Liver (tissue), 3 donors: Measurements from ENCODE around the gene MUCL3.

ENCODE experiments used
- EGR1 ChIP-seq, 2 donors: IDR thresholded peaks; 2 replicates each; pipeline ENCODE4 v1.6.1; 2016 to 2018; ENCODE audit warnings: antibody characterized with exemption in 2 of 2, low read depth in 2 of 2
- FOXA2 ChIP-seq: IDR thresholded peaks from 2 replicates; pipeline ENCODE4 v1.6.1; 2016; ENCODE audit warnings: antibody characterized with exemption
- JUND ChIP-seq, 2 donors: IDR thresholded peaks; 2 replicates each; pipeline ENCODE4 v1.6.1; 2016; ENCODE audit warnings: antibody characterized with exemption in 2 of 2
- TAF1 ChIP-seq: conservative IDR thresholded peaks from 2 replicates; pipeline ENCODE4 v1.6.1; 2016; ENCODE audit warnings: antibody characterized with exemption, mild to moderate bottlenecking
- TF ChIP-seq, protein P1 (sequence below): fragments of 150-350 bp; IDR thresholded peaks from 2 replicates; pipeline ENCODE4 v1.5.1; 2017; ENCODE audit warnings: improper control_type of control experiment, low read depth, low read length; ENCODE audit not compliant: missing input control
- TF ChIP-seq, protein P2 (sequence below): IDR thresholded peaks from 2 replicates; pipeline ENCODE4 v1.6.1; 2016; ENCODE audit warnings: antibody characterized with exemption
- TF ChIP-seq, protein P3 (sequence below): IDR thresholded peaks from 2 replicates; pipeline ENCODE4 v1.6.1; 2016; ENCODE audit warnings: antibody characterized with exemption
- TF ChIP-seq, protein P4 (sequence below): IDR thresholded peaks from 2 replicates; pipeline ENCODE4 v1.6.1; 2016; ENCODE audit warnings: antibody characterized with exemption
- donor health status: healthy.
- donor health status: healthy.

DNA sequence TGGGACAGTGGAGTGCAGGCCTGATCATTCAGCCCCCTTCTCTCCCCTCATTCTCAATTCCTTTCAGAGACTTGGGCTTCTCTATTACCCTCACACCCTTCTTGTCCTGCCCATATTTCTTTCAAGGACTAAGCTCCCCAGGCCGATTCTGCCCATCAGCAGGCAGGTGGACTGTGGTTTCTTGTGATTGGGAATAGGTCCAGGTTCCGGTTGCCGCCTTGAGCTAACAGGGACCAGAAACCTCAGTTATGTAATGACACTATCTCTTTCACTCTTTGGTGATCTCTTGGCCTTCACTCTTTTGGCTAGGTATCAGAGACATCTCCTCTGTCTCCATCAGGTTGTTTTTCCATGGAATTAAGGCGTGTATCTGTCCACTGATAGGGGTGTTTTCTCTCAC lies 6.5 kb downstream of the MUCL3 start:
- TF ChIP-seq, protein P1, sequence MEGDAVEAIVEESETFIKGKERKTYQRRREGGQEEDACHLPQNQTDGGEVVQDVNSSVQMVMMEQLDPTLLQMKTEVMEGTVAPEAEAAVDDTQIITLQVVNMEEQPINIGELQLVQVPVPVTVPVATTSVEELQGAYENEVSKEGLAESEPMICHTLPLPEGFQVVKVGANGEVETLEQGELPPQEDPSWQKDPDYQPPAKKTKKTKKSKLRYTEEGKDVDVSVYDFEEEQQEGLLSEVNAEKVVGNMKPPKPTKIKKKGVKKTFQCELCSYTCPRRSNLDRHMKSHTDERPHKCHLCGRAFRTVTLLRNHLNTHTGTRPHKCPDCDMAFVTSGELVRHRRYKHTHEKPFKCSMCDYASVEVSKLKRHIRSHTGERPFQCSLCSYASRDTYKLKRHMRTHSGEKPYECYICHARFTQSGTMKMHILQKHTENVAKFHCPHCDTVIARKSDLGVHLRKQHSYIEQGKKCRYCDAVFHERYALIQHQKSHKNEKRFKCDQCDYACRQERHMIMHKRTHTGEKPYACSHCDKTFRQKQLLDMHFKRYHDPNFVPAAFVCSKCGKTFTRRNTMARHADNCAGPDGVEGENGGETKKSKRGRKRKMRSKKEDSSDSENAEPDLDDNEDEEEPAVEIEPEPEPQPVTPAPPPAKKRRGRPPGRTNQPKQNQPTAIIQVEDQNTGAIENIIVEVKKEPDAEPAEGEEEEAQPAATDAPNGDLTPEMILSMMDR, result no peak
- TF ChIP-seq EGR1 (IDR thresholded peaks at IDR 0.05; ENCODE audit: low read depth in 2 of 2), result no peak
- TF ChIP-seq, protein P2, sequence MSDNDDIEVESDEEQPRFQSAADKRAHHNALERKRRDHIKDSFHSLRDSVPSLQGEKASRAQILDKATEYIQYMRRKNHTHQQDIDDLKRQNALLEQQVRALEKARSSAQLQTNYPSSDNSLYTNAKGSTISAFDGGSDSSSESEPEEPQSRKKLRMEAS, result no peak
- TF ChIP-seq, protein P3, sequence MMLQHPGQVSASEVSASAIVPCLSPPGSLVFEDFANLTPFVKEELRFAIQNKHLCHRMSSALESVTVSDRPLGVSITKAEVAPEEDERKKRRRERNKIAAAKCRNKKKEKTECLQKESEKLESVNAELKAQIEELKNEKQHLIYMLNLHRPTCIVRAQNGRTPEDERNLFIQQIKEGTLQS, result no peak
- TF ChIP-seq, protein P4, sequence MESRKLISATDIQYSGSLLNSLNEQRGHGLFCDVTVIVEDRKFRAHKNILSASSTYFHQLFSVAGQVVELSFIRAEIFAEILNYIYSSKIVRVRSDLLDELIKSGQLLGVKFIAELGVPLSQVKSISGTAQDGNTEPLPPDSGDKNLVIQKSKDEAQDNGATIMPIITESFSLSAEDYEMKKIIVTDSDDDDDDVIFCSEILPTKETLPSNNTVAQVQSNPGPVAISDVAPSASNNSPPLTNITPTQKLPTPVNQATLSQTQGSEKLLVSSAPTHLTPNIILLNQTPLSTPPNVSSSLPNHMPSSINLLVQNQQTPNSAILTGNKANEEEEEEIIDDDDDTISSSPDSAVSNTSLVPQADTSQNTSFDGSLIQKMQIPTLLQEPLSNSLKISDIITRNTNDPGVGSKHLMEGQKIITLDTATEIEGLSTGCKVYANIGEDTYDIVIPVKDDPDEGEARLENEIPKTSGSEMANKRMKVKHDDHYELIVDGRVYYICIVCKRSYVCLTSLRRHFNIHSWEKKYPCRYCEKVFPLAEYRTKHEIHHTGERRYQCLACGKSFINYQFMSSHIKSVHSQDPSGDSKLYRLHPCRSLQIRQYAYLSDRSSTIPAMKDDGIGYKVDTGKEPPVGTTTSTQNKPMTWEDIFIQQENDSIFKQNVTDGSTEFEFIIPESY, result no peak
- TF ChIP-seq FOXA2, result no peak
- no peak for TF ChIP-seq TAF1
- TF ChIP-seq JUND (IDR thresholded peaks at IDR 0.05), result no peak
